NCI-H2196 treated with DMSO at 0.1 percent for 48 hours (cell line): ENCODE results near the gene EXOSC2.

Experiments used
- DNase-seq: peaks from one replicate; lab custom pipeline; 2025; ENCODE audit not compliant: unreplicated experiment; lab: John Stamatoyannopoulos, UW

EXOSC2 gene

DNA sequence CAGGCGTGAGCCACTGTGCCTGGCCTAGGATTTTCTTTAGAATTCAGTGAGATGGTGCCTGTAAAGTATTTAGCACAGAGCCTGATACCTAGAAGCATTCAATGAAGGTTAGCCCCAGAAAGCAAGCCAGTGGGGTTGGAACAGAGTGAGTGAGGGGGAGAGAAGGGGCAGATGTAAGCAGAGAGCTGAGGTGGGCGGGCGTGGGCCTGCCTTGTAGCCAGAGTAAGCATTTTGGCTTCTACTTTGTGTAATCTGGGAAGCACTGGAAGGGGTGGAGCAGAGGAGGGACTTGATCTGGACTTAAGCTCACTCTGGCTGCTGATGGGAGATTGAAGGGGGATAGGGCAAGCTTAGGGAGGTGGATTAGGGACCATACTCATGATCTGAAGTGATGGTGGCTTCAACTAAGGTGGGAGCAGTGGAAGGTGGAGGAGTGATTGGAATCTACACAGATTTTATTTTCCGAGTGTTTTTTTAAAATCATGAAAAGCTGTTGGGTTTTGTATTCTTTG, 2.6 kb downstream of the EXOSC2 start:
- DNase-seq, result no peak

DNA sequence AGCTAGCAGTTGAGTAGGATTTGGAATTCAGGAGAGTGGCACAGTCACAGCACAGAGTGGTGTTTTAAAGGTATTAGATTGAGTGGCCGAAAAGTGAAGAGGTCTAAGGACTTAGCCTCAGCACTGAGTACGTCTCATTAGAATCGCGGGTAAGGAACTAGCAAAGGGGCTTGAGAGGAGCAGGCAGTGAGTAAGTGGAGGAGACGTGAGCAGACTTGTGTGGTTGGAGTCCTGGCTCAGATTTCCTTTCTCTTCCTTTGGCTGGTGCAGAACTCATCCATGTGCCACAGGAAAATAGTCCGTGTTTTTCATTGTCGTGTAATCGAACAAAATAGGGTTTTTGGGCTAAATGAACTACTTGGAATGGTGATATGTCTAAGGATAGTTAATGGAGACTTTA, 3.4 kb downstream of the EXOSC2 start:
- no peak for DNase-seq

DNA sequence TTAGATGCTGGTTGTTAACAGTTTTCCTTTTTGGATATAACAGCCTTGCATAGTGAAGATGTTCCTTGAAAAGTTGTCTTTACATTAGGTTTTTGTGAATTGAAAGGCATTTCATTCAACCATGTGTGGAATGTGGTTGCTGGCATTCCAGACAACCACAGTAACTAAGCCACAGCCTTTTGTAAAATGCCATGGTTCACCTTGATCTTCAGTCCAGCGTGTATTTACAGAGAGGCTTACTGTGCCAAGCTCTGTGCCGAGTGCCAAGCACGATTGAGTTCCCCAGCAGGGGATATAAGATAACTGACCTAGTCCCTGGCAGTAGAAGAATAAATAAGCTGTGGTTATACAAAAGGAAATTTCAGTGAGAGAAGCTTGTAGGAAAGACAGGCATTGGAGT, 4.9 kb downstream of the EXOSC2 start:
- no peak for DNase-seq

DNA sequence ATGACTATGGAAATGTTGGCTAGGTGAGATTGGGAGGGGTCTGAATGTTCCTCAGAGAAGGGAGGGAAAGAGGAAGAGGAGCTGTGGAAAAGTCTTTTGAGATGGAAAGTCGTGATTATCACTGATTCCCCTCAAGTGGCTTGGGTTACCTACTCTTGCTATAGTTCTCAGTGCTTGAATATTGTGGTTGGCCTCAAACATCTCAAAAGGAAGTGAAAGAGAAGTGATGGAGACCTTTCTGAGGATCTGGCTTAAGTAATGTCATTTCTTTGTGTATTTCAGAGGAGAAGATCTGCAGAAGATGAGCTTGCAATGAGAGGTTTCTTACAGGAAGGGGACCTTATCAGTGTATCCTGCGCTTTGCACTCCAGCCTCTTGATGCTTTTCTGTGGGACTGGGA, 5.5 kb downstream of the EXOSC2 start:
- DNase-seq, result no peak

DNA sequence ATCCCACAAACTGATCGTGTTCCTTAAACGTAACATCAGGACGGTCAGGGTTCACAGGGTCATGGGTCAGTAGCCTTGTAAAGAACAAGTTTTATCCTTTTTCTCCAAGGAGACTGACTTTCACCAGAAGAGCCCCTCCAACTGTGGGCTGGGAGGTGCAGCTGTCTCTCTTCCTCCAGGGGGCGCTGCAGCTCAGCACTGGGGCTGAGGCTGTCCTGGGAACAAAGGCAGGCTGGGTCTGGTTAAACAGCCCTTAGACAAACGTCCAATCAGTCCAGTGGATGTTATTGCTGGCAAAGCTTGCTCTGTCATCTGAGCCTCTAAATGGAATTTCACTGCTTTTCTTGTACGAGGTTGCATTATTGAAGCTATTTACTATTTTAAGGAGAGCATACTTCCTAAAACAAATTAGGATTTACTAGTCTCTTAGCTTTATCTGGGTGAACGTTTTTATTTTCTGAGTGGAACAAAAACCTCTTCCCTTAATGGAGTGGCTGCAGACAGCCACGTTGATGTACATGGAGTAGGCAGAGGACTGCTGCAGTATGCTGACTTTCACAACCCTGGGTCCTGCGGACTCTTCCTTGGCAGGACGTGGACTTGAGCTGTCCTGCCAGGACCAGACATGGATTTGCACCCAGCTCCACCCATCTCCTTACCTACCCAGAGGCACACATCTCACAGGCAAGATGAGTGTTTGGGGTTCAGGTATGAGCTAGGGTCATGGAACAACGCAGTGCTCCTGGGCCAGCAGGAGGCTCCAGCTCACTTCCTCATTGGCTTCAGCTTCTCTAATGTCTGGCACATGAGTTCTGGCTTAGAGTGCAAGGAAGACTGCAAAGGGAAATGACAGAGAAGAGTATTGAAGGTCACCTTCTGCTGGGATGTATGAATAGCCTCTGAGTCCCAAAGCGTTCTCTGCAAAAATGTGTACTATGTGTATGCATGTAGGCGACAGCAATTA, 7.8 kb downstream of the EXOSC2 start:
- DNase-seq, result peak; percentile 53

DNA sequence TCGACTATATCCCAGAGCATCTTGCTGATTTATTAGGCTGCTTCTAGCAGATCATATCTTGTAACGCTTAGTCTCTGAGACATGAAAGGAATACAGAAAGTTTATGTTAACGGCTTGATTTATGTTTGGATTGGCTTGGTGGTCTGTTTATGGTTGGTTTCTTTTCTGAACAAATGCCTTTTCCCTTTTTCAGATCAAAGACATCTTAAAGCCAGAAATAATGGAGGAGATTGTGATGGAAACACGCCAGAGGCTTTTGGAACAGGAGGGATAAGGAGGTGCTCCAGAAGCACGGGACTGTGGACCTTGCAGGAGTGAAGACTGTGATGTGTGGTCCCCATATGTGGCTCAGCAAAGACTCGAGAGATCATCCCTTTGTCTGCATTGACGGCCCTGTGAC, 9.9 kb downstream of the EXOSC2 start:
- no peak for DNase-seq

DNA sequence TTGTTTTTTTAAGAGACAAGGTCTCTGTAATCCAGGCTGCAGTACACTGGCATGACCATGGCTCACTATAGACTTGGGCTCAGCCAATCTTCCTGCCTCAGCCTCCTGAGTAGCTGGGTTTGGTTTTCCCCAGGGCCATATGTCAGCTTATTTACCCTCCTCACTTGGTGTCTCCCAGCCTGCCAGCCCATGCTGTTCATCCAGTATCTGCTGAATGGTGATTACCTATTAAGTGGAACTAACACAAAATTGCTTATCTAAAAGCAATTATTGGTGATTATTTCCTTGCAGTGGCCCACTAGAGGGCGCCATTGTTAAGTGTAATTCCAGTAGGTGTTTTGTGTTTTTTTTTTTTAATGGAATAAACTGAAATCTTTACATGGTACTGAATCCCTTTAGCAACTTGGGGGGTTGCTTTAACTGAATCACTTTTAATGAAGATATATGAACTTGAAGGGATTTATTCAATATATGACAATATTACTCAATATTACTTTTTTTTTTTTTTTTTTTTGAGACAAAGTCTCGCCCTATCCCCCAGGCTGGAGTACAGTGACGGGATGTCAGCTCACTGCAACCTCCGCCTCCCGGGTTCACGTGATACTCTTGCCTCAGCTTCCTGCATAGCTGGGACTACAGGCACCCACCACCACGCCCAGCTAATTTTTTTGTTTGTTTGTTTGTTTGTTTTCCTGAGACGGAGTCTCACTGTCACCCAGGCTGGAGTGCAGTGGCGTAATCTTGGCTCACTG, 13.8 kb downstream of the EXOSC2 start:
- peak; percentile 34 for DNase-seq

DNA sequence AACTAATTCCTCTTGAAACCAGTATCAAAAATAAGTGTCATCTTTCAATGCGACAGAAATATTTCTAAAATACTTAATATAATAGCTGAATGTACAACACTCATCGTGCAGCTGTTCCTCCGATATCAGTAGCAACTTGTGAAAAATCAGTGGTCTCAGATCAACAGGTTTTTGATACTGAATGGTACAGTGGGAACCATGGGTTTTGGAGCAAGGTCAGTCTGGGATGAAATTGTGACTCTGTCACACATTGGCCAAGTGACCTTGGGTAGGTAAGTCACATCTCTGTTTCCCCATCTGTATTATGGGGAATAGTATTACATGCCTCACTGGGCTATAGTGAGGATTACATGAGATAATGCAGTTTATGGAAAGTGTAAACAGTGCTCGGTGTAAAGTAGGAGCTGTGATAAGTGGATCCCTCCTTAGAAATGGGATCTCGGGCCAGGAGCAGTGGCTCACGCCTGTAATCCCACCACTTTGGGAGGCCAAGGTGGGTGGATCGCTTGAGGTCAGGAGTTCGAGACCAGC, 17.3 kb downstream of the EXOSC2 start:
- no peak for DNase-seq

DNA sequence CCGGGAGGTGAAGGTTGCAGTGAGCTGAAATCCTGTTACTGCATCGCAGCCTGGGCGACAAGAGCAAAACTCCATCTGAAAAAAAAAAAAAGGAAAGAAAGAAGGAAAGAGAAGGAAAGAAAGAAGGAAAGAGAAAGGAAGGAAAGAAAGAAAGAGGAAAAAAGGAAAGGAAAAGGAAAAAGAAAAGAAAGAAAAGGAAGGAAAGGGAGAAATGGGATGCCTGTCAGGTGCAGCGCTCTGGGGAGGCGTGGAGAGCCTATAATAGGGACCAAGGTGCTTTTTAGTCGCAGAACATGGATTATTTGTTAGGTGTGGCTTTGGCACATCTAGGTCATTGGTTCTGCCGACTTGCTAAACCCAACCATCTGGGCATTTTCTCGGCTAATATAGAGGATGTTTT, 17.9 kb downstream of the EXOSC2 start:
- no peak for DNase-seq

DNA sequence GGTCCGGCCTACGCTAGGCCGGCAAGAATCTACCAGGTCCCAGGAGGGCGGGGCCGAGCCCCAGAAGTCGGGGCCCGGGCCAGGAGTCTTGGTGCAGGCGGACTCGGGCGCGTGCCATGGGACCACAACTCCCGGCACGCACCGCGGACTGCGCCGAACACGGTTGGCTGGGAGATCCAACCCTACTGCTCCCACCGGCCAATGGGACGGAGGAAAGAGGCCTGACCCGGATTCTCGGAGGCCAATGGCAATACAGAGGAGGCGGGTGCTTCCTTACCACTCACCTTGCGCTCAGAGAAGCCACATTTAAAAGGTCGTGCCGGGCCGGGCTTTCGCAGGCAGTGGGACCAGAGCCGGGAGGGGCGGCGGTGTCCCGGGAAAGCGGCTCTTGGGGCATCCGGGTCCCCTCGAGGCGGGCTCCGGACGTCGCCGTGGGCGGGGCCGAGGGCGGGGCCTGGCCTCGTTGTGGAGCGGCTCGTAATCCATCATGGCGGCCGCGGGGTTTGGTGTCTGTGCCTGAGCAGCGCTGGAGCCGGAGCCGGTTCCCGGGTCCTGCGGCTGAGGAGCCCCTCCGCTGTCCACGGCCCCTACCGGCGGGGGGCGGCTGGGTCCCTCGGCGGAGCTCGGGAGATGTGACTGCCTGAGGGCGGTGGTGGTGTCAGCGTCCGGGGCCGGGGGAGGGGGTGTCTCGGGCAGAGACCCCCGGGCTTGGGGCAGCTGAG, 19.1 kb downstream of the EXOSC2 start:
- peak; percentile 95 for DNase-seq

DNA sequence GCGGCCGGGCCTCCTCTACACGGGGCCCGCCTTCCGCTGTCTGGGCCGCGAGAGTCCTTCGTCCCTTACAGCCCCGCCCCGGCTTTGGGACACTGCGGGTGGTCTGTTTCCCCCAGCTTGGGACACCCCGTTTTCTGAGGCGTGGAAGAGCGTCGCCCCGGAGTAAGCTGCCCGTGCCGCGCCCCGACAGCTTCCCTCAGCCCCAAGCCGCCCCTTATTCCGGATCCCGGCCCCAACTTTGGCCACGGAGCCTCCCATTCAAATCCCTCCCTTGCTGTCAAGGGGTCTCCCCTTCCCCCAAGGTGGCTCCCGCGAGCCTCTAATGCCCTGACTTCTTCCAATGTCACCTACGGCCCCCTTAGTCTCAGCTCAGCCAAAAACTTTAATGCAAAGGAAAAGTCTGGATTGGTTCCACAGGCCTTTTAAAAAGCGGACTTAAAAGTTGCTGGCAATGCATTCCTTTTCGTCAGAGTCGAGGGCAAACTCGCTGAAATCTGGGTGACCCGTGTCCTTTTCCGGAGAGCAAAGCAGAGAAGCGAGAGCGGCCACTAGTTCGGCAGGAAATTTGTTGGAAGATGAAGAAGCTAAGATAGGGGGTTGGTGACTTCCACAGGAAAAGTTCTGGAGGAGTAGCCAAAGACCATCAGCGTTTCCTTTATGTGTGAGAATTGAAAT, 19.8 kb downstream of the EXOSC2 start:
- DNase-seq, result no peak

DNA sequence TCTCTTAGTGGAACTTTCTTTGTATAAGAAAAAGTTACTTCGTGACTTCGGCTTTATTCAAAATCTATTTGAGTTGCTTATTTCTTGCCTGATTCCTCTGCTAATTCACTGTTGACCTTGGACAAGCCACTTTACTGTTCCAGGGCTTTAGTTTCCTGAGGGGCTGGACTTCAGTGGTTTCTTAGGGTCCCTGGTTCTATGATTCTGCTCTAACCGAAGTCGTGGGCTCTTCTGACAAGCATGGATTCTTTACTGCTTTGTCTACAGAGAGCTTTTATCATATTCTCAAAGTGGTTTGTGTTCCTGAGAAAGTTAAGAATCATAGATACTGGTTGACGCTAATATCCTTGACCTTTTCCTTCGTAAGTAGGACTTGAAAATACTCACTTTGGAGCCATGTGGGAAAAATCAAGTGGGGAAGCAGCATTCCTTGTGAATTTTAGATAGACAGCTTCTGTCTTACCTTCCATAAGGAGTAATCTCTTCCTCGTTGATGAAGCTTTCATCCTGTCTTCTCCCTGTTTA, 21.1 kb downstream of the EXOSC2 start:
- no peak for DNase-seq

DNA sequence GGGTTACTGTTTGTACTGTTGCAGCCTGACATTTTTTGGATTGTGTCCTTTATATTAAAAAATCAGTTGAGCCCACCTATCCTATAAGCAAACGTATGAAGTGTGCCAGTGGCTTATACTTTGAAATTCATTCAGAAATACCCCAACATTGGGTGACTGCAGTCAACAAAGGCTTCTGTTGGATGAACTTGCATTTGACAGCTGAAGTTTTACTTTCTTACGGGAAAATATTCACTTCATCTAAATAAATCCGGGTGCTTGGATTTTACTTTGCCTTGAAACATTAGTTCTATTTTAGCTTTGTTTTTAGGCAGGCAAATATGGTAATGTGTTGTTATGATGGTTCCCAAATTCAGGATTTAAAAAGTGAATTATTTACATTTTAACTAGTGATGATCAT, 21.7 kb downstream of the EXOSC2 start:
- DNase-seq, result no peak

DNA sequence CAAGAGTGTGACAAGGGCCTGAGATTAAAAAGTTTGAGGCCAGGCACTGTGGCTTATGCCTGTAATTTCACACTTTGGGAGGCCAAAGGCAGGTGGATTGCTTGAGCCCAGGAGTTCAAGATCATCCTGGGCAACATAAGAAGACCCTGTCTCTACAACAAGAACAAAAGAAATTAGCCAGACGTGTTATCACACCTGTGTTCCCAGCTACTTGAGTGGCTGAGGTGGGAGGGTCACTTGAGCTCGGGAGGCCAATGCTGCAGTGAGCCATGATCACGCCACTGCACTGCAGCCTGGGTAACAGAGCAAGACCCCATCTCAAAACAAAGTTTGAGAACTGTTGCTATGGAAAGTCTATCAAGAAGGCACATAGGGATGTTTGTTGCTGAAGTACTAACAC, 25.0 kb downstream of the EXOSC2 start:
- no peak for DNase-seq

DNA sequence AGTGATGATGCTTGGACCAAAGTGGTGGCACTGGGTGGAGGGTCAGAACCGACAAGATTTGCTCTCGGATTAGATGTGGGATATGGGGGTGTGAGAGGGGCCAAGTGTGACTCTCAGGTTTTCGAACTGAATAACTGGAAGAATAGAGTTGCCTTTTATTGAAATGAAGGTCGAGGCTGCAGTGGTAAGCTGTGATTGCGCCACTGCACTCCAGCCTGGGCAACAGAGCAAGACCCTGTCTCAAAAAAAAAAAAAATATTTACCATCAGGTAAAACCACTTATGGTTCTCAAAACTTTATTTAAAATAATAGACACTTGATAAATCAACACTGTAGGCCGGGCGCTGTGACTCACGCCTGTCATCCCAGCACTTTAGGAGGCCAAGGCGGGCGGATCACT, 27.2 kb downstream of the EXOSC2 start:
- DNase-seq, result no peak

DNA sequence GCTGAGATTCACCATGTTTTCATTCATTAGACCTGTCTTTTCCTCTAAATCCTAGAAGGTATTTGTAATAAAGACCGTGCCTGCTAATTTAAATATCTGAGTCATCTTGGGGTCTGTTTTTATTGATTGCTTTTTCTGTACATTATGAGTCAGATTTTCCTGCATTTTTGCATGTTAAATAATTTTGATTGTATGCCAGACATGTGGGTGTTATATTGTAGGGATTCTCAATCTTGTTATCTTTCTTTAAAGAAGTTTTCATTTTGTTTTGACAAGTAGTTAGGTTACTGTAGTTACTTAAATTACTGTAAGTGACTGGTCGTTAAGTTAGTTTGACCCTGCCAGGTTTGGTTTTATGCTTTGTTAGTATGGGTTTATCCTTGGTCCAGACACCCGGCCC, 35.1 kb downstream of the EXOSC2 start:
- no peak for DNase-seq

DNA sequence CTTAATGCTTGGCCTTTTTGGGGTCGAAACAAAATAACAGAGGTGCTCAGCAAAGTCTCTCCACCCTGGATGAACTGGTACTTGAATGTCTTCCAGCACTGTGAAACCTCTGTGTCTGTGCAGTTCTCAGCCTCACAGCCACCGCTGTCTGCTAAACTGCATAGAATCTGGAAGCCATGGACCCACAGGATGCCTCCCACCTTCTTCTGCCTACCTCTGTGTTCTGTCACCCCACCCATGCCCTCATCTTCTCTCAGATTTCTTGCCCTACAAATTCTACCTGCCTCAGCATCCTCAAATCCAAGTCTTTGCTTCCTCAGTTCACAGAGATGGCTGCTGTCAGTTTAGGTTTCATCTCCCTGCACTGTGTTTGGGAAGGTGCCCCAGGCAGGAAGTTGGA, 35.6 kb downstream of the EXOSC2 start:
- no peak for DNase-seq

DNA sequence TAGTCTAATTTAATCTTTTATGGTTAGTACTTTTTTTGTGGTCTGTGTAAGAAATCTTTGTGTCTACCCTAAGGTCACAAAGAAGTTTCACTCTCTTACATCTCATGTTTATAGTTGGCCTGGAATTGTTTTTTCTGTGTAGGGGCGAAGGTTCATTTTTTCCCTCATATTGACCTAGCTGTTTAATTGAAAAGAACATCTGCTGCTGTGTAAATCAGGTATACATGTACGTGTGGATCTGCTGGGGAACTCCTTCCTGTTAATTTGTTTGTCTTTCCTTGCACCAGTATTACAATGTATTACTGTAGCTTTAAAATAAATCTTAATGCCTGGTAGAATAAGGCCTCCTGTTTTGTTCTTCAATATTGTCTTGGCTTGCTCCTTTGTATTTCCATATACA, 37.8 kb downstream of the EXOSC2 start:
- peak; percentile 51 for DNase-seq

DNA sequence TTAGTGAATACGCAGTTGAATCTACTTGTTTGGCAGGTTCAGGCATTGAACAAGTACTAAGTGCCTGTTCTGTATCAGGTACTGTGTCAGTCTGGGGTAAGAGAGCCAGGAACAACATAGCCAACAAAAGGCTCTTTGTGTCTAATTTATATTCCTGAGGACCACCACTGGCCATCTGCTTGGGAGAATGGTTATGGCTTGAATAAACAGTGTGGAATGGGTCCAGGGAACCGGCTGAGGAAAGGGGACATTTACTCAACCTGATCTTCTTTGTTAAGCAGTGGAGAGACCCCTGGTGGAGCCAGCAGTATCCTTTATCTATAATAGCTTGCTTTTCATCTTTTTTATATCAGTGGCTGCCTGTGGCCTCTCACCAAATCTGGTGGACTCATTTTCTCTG, 38.6 kb downstream of the EXOSC2 start:
- no peak for DNase-seq

DNA sequence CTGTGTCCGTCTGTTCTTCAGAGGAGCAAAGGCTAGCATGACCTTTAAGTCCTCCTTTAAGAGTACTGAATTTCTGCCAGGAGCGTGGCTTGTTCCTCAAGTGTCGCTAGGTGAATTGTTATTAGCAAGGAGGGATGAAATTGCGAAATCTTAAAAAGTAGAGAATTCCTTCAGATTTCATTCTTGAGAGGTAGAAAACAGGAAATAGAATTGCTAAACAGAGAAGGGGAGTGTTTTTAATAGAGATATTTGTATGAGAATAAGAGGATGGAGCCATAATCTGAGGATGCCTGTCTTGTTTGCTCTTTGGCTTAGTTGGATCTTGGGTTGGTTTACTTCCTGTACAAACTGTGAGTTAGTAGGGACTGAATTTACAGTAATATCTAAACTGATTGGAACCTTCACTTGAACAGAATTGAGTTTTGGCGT, 39.2 kb downstream of the EXOSC2 start:
- DNase-seq, result no peak
